ENCODE measurements around the gene BCAP31.
A peak's percentile ranks its signal among the peaks of the same experiment; 100 is the strongest.
"Not testable (repeated sequence)": the region's sequence is repeated elsewhere in the genome, so short reads cannot be mapped to it uniquely, and the experiment has no call there.

The BCAP31 gene

GRCh38 chrX:153735274-153735673, 11.1 kb upstream of the BCAP31 start:
- DNase-seq (ENCODE audit: low read depth in 3 of 3): no peak

GRCh38 chrX:153734871-153735270, 10.7 kb upstream of the BCAP31 start:
- DNase-seq (ENCODE audit: low read depth in 3 of 3): no peak

DNA sequence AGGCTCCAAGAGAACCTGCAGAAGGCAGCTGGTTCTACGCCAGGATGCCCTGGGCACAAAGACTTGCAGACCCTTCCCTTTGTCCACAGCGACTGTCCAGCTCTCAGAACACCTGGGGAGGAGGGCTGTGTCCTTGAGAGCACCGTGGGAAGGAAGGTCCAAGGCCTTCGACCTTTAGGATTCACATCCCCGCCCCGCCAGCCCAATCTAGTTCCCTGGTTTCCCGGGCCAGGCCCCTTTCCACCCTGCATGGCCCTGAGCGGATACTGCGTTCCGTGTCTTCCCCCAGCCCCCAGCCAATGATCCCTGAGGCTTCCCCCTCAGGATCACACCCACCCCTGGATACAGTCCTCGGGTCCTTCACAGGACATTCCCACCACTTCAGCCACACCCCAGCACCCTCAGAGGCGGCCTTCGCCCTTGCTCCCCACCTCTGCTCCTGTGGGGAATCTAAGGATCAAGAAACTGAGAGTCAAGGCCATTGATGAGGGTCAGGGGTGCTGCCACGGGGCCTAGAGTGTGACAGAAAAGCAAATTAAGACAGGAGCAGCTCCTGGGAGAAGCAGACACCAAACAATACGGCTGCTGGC, 9.6 kb upstream of the BCAP31 start:
- DNase-seq (ENCODE audit: low read depth in 3 of 3): no peak

DNA sequence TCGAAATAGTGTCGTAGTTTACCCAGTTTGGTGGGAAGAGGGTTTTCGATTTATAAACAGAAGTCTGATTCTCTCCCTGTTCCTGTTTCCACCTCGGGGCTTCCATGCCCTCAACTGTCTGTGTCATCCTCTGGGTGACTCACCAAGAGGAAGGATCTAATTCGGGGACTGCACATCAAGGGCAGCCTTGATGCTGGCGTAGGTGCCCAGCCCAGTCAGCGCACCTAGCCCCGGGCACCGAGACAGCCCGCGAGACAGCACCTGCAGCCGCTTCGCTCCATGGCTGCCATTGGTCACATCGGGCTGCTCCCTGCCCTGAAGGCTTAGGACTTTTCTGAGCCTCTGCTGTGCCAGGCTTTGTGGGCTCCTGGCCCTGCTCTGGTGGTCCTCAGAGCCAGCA, 8.2 kb upstream of the BCAP31 start:
- DNase-seq (ENCODE audit: low read depth in 3 of 3): no peak

DNA sequence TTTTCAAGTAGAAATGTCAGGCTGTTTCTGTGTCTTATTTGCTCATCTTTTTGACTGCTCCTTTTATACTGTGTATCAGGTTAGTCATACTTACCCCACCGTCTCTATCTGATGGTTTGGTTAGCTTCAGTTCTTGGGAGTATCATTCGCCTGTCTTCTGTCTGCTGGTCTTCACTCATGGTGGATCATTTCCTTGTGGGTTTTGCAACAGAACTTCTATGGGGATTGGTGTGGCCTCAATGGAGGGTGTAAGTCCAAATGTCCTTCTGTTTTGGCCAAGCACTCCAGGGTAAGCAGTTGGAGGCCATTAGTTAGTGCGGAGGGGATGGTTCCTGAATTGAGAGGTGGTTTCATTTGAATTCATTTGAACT, 7.6 kb upstream of the BCAP31 start:
- DNase-seq (ENCODE audit: low read depth in 3 of 3): no peak

- no peak for DNase-seq (ENCODE audit: low read depth in 3 of 3)
Measured at GRCh38 chrX:153731117-153731844, 7.1 kb upstream of the BCAP31 start.

DNA sequence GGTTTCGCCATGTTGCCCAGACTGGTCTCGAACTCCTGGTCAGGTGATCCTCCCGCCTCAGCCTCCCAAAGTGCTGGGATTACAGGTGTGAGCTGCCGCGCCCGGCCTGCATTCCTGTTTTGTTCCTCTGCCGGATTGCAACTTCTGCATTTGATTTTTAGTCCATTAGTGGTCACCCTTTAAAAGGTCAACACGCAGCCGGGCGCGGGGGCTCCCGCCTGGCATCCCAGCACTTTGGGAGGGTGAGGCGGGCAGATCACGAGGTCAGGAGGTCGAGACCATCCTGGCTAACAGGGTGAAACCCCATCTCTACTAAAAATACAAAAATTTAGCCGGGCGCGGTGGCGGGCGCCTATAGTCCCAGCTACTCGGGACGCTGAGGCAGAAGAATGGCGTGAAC, 5.9 kb upstream of the BCAP31 start:
- not testable (repeated sequence) for DNase-seq (ENCODE audit: low read depth in 3 of 3)

- DNase-seq (ENCODE audit: low read depth in 3 of 3): no peak
Measured at GRCh38 chrX:153728951-153729631, 4.9 kb upstream of the BCAP31 start.

- DNase-seq (ENCODE audit: low read depth in 3 of 3): no peak
Measured at GRCh38 chrX:153728095-153728494, 3.9 kb upstream of the BCAP31 start.

DNA sequence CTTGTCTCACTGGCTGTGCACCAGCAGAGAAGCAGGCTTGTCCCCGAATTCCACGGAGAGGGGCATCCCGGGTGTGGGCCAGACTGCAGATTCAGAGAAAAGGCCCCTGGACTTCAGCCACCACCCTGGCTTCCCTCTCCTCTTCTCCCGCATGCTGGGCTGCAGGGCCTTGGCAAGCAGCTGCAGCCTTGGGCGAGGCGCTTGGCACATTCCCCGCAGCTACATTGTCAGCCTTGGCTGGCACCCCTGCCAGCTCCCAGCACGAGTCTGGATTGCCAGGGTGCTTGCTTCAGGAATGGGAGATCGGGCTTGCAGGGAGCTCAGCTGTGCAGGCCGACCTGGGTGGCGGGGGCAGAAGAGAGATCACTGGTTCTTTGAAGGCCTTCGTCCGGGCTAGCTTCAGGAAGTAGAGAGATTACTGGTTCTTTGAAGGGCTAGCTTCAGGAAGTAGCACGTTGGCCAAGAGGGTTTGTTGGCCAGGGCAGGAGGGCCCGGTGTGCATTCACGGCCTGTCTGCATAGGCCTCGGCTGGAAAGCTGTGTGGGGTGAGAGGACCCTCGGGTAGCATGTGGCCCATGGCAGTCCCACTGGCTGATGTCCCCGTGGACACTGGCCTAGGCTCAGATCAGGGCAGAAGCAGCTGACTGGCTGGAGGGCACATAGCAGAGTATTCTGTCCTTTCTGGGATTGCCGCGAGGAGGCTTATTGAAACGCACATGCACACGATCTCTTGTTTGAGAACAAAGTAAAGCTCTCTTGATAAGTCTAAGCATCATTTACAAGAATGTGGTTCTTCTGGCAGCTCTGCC, 3.1 kb upstream of the BCAP31 start:
- DNase-seq (ENCODE audit: low read depth in 3 of 3): no peak

GRCh38 chrX:153726286-153727122, 2.3 kb upstream of the BCAP31 start:
- DNase-seq (ENCODE audit: low read depth in 3 of 3): no peak

- DNase-seq (ENCODE audit: low read depth in 3 of 3): no peak
Measured at GRCh38 chrX:153725832-153726285, 1.7 kb upstream of the BCAP31 start.

DNA sequence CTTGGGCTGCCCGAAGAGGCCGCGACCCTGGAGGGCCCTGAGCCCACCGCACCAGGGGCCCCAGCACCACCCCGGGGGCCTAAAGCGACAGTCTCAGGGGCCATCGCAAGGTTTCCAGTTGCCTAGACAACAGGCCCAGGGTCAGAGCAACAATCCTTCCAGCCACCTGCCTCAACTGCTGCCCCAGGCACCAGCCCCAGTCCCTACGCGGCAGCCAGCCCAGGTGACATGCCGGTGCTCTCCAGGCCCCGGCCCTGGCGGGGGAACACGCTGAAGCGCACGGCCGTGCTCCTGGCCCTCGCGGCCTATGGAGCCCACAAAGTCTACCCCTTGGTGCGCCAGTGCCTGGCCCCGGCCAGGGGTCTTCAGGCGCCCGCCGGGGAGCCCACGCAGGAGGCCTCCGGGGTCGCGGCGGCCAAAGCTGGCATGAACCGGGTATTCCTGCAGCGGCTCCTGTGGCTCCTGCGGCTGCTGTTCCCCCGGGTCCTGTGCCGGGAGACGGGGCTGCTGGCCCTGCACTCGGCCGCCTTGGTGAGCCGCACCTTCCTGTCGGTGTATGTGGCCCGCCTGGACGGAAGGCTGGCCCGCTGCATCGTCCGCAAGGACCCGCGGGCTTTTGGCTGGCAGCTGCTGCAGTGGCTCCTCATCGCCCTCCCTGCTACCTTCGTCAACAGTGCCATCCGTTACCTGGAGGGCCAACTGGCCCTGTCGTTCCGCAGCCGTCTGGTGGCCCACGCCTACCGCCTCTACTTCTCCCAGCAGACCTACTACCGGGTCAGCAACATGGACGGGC, 1.0 kb upstream of the BCAP31 start:
- no peak for DNase-seq (ENCODE audit: low read depth in 3 of 3)

GRCh38 chrX:153723351-153724251, 586 bp downstream of the BCAP31 start:
- peak in 2 of 3 experiments; percentile 39 to 68 for DNase-seq (ENCODE audit: low read depth in 3 of 3)

DNA sequence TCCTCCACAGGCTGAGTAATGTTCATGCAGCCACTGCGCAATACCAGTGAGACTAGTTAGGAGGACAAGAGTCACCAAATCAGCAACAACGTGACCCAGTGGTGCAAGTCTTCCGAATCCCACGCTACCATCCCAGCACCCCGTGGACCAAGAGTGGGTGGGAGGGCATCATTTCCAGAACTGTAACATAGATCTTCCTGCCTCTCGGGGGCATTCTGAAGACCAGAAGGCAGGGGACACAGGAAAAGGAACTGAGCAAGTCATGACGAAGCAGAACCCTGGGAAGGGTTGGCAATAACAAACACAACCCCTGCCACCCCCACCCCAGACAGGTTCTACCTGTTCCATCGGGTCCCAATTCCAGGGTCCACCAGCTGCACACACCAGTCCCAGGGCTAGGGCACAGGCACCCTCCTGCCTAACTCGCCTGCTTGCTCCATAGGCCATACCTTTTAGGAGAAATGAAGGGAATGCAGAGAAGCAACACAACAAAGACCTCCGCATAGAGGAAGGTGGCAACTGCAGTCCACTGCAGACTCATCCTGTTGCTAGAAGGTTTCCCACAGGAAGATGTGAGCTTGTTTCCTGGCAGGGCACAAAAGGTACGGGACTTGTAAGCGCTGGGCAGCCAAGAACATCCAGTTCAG, 1.4 kb downstream of the BCAP31 start:
- DNase-seq (ENCODE audit: low read depth in 3 of 3): no peak

- no peak for DNase-seq (ENCODE audit: low read depth in 3 of 3)
Measured at GRCh38 chrX:153719701-153720100, 4.5 kb downstream of the BCAP31 start.

GRCh38 chrX:153719238-153719637, 4.9 kb downstream of the BCAP31 start:
- no peak for DNase-seq (ENCODE audit: low read depth in 3 of 3)

DNA sequence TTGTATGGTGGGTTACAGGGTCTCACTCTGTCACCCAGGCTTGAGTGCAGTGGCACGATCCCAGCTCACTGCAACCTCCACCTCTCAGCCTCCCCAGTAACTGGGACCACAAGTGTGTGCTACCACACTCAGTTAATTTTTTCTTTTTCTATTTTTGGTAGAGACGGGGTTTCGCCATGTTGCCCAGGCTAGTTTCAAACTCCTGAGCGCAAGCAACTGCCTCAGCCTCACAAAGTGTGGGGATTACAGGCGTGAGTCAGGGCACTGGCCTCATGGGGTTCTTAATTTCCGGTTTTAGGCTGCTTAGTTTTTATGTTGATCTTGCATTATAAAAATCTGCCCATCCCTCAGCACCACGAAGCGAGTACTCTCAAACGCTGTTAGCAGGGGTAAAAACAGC, 6.7 kb downstream of the BCAP31 start:
- no peak for DNase-seq (ENCODE audit: low read depth in 3 of 3)

DNA sequence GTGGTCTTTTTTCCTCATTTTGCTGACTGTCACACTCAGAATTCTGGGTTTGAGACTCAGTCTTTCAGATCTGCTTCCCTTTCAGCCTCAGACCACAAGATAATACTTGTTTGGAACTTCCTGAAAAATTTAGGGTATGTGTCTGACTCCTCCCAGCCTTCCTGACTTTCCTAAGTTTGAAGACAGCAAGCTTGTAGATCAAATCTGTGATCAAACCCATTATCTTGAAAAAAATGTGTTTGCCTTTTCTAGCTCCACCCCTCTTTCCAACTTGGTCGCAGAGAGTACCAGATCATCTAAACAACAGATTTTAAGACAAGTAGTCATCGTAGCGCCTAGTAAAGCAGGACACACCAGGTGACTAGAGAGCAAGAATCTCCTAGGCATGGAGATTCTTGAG, 9.9 kb downstream of the BCAP31 start:
- DNase-seq (ENCODE audit: low read depth in 3 of 3): no peak
